Activated CD8-positive, alpha-beta memory T cell treated with anti-CD3 and anti-CD28 coated beads for 4 hours (primary cell): ENCODE data around the gene ATP5MG.
A peak's percentile ranks its signal among the peaks of the same experiment; 100 is the strongest.
"Not testable (repeated sequence)": the region's sequence is repeated elsewhere in the genome, so short reads cannot be mapped to it uniquely, and the experiment has no call there.

Experiments
- DNase-seq, 2 donors: peaks; one replicate each; pipeline ENCODE4 v3.0.0-alpha.2; 2020; ENCODE audit warnings: low read depth in 2 of 2

The ATP5MG gene

GRCh38 chr11:118401151-118401879 is at the start of gene ATP5MG:
TSS of gene ATP5MG (plus strand) at chr11:118401606. CDS start at chr11:118401666, 60 bp downstream.
- peak; percentile 83 to 88 for DNase-seq

GRCh38 chr11:118353084-118353710 is 48.2 kb upstream of the ATP5MG start:
- no peak for DNase-seq

- no peak for DNase-seq
Observed at GRCh38 chr11:118358071-118358470, 43.3 kb upstream of the ATP5MG start.

- DNase-seq: peak; percentile 98
Observed at GRCh38 chr11:118359295-118359958, 42.0 kb upstream of the ATP5MG start, which contains the start of gene UBE4A. TSS of gene UBE4A (plus strand) at chr11:118359600. CDS start at chr11:118365081, 5,481 bp downstream.

- DNase-seq: no peak
Observed at GRCh38 chr11:118364956-118365615, 36.3 kb upstream of the ATP5MG start.

- DNase-seq: no peak
Observed at GRCh38 chr11:118366287-118366686, 35.1 kb upstream of the ATP5MG start.

GRCh38 chr11:118370774-118371173 is 30.6 kb upstream of the ATP5MG start:
- no peak for DNase-seq

GRCh38 chr11:118373263-118373662 is 28.1 kb upstream of the ATP5MG start:
- DNase-seq: no peak

- DNase-seq: no peak
Observed at GRCh38 chr11:118373871-118374270, 27.5 kb upstream of the ATP5MG start.

GRCh38 chr11:118374729-118375128 is 26.7 kb upstream of the ATP5MG start:
- DNase-seq: no peak

- DNase-seq: no peak
Observed at GRCh38 chr11:118375978-118376377, 25.4 kb upstream of the ATP5MG start.

GRCh38 chr11:118379497-118379896 is 21.9 kb upstream of the ATP5MG start:
- no peak for DNase-seq

- DNase-seq: no peak
Observed at GRCh38 chr11:118380571-118380970, 20.8 kb upstream of the ATP5MG start.

- DNase-seq: no peak
Observed at GRCh38 chr11:118382954-118383353, 18.5 kb upstream of the ATP5MG start.

GRCh38 chr11:118383657-118384056 is 17.7 kb upstream of the ATP5MG start:
- no peak for DNase-seq

GRCh38 chr11:118396097-118396501 is 5.3 kb upstream of the ATP5MG start:
- no peak for DNase-seq

- no peak for DNase-seq
Observed at GRCh38 chr11:118397448-118397847, 4.0 kb upstream of the ATP5MG start.

- peak in 1 of 2 donors; percentile 6 for DNase-seq
Observed at GRCh38 chr11:118398791-118399559, 2.4 kb upstream of the ATP5MG start.

GRCh38 chr11:118401880-118402590 is 629 bp downstream of the ATP5MG start:
- DNase-seq: no peak

GRCh38 chr11:118402594-118402993 is 1.2 kb downstream of the ATP5MG start:
- DNase-seq: not testable (repeated sequence)
